22Rv1 (cell line): ENCODE results near the gene DSTYK.
A peak's percentile ranks its signal among the peaks of the same experiment; 100 is the strongest.

Source experiments
- H3K27ac ChIP-seq: fragments of 450-650 bp; 2 replicates; pipeline ENCODE4 v1.5.1; 2017
- ZFX ChIP-seq: fragments of 450-650 bp; IDR thresholded peaks from 2 replicates; pipeline ENCODE4 v1.6.1; 2017; ENCODE audit warnings: antibody characterized with exemption, borderline replicate concordance
- TF ChIP-seq, protein P1 (sequence below): fragments of 450-650 bp; IDR thresholded peaks from 2 replicates; pipeline ENCODE4 v1.5.1; 2017; ENCODE audit warnings: mild to moderate bottlenecking

The DSTYK gene

DNA sequence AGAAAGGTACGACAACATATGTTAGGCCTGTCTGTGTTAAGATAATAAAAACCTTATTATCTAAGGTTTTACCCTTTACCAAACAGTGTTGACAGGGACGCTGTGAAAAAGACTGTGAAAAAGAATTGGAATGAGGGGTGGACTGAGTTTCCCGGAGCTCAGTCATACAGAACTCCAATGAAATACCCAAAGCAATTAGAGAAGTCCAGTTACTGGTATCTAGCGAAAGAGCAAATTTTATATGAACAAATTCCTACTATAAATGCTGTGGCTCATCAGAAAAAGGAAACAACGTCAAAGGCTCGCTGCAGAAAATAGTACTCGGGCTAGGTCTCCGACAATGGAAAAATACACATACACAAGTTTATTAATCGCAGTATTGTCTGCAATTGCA lies 89.0 kb downstream of the DSTYK start:
- H3K27ac ChIP-seq: peak overlapping the region; percentile 88
- TF ChIP-seq ZFX: no peak
- TF ChIP-seq, protein P1, sequence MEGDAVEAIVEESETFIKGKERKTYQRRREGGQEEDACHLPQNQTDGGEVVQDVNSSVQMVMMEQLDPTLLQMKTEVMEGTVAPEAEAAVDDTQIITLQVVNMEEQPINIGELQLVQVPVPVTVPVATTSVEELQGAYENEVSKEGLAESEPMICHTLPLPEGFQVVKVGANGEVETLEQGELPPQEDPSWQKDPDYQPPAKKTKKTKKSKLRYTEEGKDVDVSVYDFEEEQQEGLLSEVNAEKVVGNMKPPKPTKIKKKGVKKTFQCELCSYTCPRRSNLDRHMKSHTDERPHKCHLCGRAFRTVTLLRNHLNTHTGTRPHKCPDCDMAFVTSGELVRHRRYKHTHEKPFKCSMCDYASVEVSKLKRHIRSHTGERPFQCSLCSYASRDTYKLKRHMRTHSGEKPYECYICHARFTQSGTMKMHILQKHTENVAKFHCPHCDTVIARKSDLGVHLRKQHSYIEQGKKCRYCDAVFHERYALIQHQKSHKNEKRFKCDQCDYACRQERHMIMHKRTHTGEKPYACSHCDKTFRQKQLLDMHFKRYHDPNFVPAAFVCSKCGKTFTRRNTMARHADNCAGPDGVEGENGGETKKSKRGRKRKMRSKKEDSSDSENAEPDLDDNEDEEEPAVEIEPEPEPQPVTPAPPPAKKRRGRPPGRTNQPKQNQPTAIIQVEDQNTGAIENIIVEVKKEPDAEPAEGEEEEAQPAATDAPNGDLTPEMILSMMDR: peak; percentile 21

DNA sequence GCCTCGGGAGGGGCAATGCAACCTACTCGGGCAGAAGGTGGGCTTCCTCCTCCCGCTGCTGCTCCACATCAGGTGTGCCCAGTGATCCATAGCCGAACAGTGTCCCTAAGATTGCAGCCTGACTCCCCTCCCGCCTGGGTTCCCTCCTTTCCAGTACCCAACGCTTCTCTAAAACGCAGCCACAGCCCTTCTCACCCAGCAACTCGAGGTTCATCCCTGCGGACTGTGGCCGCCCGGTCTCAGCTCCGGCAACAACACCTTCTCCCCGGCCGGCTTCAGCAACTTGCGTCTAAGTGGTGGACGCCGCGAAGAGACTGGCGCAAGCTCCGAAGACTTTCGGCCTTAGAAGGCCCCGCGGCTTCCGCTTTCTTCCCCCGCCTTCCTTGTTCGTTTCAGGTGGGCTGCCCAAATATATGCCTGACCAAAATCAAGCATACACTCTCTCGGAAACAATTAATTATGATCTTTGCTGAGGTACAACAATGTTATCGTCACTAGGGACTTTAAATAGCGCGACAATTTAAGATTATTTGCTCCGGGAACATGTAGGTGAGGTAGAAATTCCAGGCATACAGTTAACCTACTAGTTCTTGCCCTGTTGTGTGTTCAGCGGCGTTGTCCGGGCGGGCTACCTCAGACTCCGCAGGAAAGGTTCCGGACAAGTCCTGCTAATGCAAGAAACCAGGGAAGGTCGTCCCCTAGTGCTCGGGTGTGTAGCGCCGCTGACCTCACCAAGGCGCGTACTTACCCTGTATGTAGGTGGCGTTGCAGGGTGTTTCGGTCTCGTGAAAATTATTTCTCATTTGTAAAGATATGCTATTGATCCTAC lies 89.6 kb downstream of the DSTYK start, which contains the start of gene RBBP5:
TSS of gene RBBP5 (minus strand) at position 319 of the 829 bp plus-strand sequence. CDS start at position 214, 105 bp downstream.
- no peak for TF ChIP-seq ZFX
- TF ChIP-seq, protein P1: peak; percentile 98
- H3K27ac ChIP-seq: peak within 1 kb of the TSS; percentile 88

DNA sequence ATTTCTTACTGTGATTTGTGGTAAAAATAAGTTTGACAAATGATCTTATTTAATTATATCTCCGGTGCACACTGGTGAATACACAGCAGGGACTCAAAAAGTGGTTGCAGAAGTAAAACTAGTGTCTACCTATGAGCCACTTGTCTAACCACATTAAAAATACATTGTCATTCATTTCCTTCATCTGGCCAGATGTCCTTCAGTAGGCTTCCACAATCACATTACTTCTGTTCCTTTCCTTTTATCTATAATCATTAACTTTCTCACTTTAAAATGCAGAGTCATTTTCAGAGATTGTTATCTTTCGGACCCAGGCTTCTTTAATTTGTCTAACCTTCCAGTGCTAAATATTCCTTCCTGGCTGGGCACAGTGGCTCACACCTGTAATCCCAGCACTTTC lies 92.8 kb downstream of the DSTYK start:
- no peak for TF ChIP-seq ZFX
- TF ChIP-seq, protein P1: no peak
- H3K27ac ChIP-seq: no peak overlapping the region

DNA sequence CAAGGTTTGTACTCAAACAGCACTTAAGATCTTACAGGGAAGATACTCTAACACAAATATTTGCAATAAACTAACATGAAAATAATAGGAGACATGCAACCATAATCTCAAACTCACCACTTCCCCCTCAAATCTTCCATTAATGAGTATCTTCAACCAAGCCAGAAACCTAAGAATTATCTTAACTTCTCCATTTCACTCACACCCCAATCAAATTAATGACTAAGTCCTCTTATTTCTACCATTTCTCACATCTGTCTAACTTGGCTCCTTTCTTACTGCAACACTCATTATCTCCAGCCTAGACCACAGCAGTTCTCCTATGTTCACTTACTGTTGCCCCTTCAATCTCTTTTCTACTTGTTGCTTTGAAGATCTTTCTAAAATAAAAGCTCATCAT lies 100.1 kb downstream of the DSTYK start:
- TF ChIP-seq, protein P1: no peak
- no peak for TF ChIP-seq ZFX
- no peak overlapping the region for H3K27ac ChIP-seq

DNA sequence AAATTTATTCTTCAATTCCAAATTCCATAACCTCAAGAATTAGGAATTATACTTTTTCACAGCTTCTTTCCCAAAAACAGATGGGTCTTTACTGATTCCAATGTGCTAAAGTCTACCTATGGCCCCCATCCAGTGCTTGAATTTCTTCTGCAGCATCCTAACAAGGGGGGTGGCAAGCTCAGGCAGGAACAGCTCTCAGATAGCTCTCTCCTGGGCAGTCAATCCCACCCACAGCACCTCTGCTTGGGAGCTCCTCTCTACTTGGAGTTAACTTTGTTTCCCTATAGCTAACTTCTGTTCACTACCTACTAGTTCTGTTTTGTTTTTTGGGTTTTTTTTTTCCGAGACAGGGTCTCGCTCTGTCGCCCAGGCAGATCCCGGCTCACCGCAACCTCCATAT lies 101.8 kb downstream of the DSTYK start:
- no peak for TF ChIP-seq ZFX
- H3K27ac ChIP-seq: no peak overlapping the region

DNA sequence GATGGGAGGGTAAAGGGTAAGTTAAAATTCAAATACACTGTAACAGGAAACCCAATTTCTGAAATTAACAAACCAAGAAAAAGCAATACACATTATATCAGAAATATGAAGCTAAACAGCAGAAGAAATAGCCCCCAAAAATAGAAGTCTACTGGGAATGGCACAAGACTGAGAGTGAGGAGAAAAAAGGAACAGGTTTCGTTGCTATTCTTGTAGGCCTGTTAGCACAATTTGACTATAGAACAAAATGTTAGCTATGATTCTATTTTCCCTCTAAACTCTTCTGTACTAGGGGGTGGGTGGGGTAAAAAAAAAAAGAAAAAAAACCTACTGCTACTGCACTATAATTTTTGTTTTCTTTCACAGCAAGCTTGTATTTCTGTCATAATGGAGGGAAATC lies 102.2 kb downstream of the DSTYK start:
- TF ChIP-seq ZFX: no peak
- TF ChIP-seq, protein P1: no peak
- no peak overlapping the region for H3K27ac ChIP-seq

DNA sequence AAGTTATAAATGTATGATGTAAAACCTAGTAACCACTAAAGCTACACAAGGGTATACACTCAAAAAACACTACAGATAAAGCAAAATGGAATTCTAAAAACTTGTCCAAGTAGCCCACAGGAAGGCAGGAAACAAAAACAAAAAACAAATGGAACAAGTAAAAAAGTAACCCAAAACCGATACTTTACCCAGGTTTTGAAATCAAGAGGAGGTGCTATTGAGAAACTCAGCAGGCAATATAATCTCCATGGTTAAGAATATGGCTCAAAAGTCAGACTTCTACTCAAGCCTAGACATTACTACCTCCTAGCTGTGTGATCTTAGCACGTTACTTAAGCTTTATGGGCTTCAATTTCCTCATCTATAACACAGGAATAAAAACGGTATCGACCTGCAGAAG lies 103.0 kb downstream of the DSTYK start:
- TF ChIP-seq, protein P1: no peak
- TF ChIP-seq ZFX: no peak
- H3K27ac ChIP-seq: no peak overlapping the region
